ENCODE results near the gene DTX1.
"Not testable (repeated sequence)": the region's sequence is repeated elsewhere in the genome, so short reads cannot be mapped to it uniquely, and the experiment has no call there.

The DTX1 gene

GRCh38 chr12:113119980-113120669 is 63.6 kb downstream of the DTX1 start:
- no peak for DNase-seq

- no peak for DNase-seq
These were observed 64.3 kb downstream of the DTX1 start for GRCh38 chr12:113120670-113121370.

- DNase-seq, result no peak
These were observed 71.3 kb downstream of the DTX1 start for GRCh38 chr12:113127791-113128199.

- DNase-seq, result no peak
These were observed 72.5 kb downstream of the DTX1 start for GRCh38 chr12:113128802-113129663.

GRCh38 chr12:113129664-113130456 is 73.3 kb downstream of the DTX1 start:
- no peak for DNase-seq

GRCh38 chr12:113130457-113131135 is 74.1 kb downstream of the DTX1 start:
- no peak for DNase-seq

GRCh38 chr12:113131556-113131955 is 75.0 kb downstream of the DTX1 start:
- no peak for DNase-seq

- no peak for DNase-seq
These were observed 76.5 kb downstream of the DTX1 start for GRCh38 chr12:113133036-113133435.

GRCh38 chr12:113133666-113134065 is 77.1 kb downstream of the DTX1 start:
- no peak for DNase-seq

GRCh38 chr12:113134071-113134470 is 77.5 kb downstream of the DTX1 start:
- DNase-seq, result no peak

GRCh38 chr12:113134521-113134951 is 78.0 kb downstream of the DTX1 start:
- no peak for DNase-seq

GRCh38 chr12:113135178-113136127 is 78.9 kb downstream of the DTX1 start, which contains the start of gene RASAL1:
TSS of gene RASAL1 (minus strand) at chr12:113135761. CDS start at chr12:113135462, 299 bp downstream.
- no peak for DNase-seq

GRCh38 chr12:113136128-113136989 is 79.8 kb downstream of the DTX1 start:
- no peak for DNase-seq

- no peak for DNase-seq
These were observed 80.5 kb downstream of the DTX1 start for GRCh38 chr12:113136990-113137511.

GRCh38 chr12:113137861-113138783 is 81.6 kb downstream of the DTX1 start:
- DNase-seq, result no peak

- no peak for DNase-seq
These were observed 82.3 kb downstream of the DTX1 start for GRCh38 chr12:113138826-113139225.

- no peak for DNase-seq
These were observed 84.2 kb downstream of the DTX1 start for GRCh38 chr12:113140706-113141105.

GRCh38 chr12:113141716-113142115 is 85.2 kb downstream of the DTX1 start:
- not testable (repeated sequence) for DNase-seq

All from right hindlimb (tissue), 1 donor.